Keratinocyte (primary cell): ENCODE results near the gene PAPPA2. TPM values are rescaled to one million over a fixed set of nuclear protein-coding genes. Genes with fewer than 3 reads are reported as not detected.

ENCODE experiments used
- DNase-seq: peaks from one replicate; pipeline ENCODE4 v3.0.0-alpha.2; 2011; ENCODE audit warnings: low read depth, missing footprints, low spot score
- FAIRE-seq: peaks from 2 replicates; lab custom pipeline; 2011; peaks lifted over from hg19 to GRCh38; lab: Jason Lieb, UNC
- H2AFZ ChIP-seq: 2 replicates; pipeline ENCODE4 v1.6.0; 2012; ENCODE audit warnings: low read length, control low read depth, inconsistent platforms; ENCODE audit not compliant: control insufficient read depth
- H3K27ac ChIP-seq: 2 replicates; pipeline ENCODE4 v1.5.1; 2011; ENCODE audit warnings: low read length; ENCODE audit not compliant: control insufficient read depth, insufficient read depth
- H3K27me3 ChIP-seq: 3 replicates; pipeline ENCODE4 v1.6.0; 2011; ENCODE audit warnings: low read length; ENCODE audit not compliant: control insufficient read depth, insufficient read depth; ENCODE audit errors: extremely low read depth
- H3K36me3 ChIP-seq, 2 experiments: 2 replicates in 1 of 2; 3 replicates in 1 of 2; pipeline ENCODE4 v1.5.1; 2011; ENCODE audit warnings: low read length in 2 of 2, mild to moderate bottlenecking in 1 of 2; ENCODE audit not compliant: control insufficient read depth in 2 of 2, insufficient read depth in 2 of 2; ENCODE audit errors: extremely low read depth in 1 of 2
- H3K4me1 ChIP-seq: 3 replicates; pipeline ENCODE4 v1.5.1; 2011; ENCODE audit warnings: low read length; ENCODE audit not compliant: control insufficient read depth, insufficient read depth; ENCODE audit errors: extremely low read depth
- H3K4me2 ChIP-seq: 3 replicates; pipeline ENCODE4 v1.6.0; 2011; ENCODE audit warnings: low read depth, low read length; ENCODE audit not compliant: control insufficient read depth, insufficient read depth; ENCODE audit errors: extremely low read depth
- H3K4me3 ChIP-seq, 3 experiments: fragments of 200-600 bp in 1 of 3; sonication (generic) in 1 of 3; 2 replicates in 2 of 3; 3 replicates in 1 of 3; pipeline ENCODE4 v1.5.1; 2011 to 2016; ENCODE audit warnings: low read length in 3 of 3, mild to moderate bottlenecking in 3 of 3, control low read depth in 2 of 3, inconsistent platforms in 1 of 3, low read depth in 1 of 3, mixed read lengths in 1 of 3, mixed run types in 1 of 3, moderate library complexity in 1 of 3; ENCODE audit not compliant: control insufficient read depth in 2 of 3, insufficient read depth in 2 of 3; ENCODE audit errors: extremely low read depth in 1 of 3
- H3K79me2 ChIP-seq: 2 replicates; pipeline ENCODE4 v1.6.0; 2012; ENCODE audit warnings: low read length; ENCODE audit not compliant: control insufficient read depth, insufficient read depth
- H3K9ac ChIP-seq: 3 replicates; pipeline ENCODE4 v1.6.0; 2011; ENCODE audit warnings: low read length; ENCODE audit not compliant: control insufficient read depth, insufficient read depth; ENCODE audit errors: extremely low read depth
- H3K9me1 ChIP-seq: 3 replicates; pipeline ENCODE4 v1.6.0; 2011; ENCODE audit warnings: low read length; ENCODE audit not compliant: control insufficient read depth, insufficient read depth; ENCODE audit errors: extremely low read depth
- H3K9me3 ChIP-seq: 2 replicates; pipeline ENCODE4 v1.5.1; 2012; ENCODE audit warnings: low read depth, low read length; ENCODE audit not compliant: control insufficient read depth
- H4K20me1 ChIP-seq: 3 replicates; pipeline ENCODE4 v1.6.0; 2011; ENCODE audit warnings: low read length; ENCODE audit not compliant: control insufficient read depth, insufficient read depth; ENCODE audit errors: extremely low read depth
- CTCF ChIP-seq, 3 experiments: IDR thresholded peaks in 1 of 3; conservative IDR thresholded peaks in 1 of 3; optimal IDR thresholded peaks in 1 of 3; 2 replicates in 2 of 3; 3 replicates in 1 of 3; pipeline versions ENCODE3 to v1.5.1; 2011; ENCODE audit warnings: low read length in 3 of 3, mild to moderate bottlenecking in 3 of 3, moderate library complexity in 2 of 3, control low read depth in 1 of 3, inconsistent platforms in 1 of 3; ENCODE audit not compliant: insufficient read depth in 2 of 3; ENCODE audit errors: extremely low read depth in 1 of 3
- EZH2 ChIP-seq: IDR thresholded peaks from one replicate; pipeline ENCODE4 v1.6.1; 2012; ENCODE audit warnings: inconsistent platforms, mild to moderate bottlenecking, low read length, moderate library complexity
- dilution Hi-C: fragments of 300-500 bp; cut with MboI; formaldehyde crosslinking; loops from one replicate; pipeline ENCODE4 v1.7.0; 2020; ENCODE audit warnings: low sequenced_read_pairs; ENCODE audit not compliant: extremely low pct_ligation_motif_present
- polyA plus RNA-seq, 5 experiments: library from polyadenylated mRNA; depleted of rRNA in 3 of 5; stranded (reverse) in 3 of 5; stranded (forward) in 1 of 5; unstranded in 1 of 5; fragments of >200 nt; gene quantifications; 1 replicate in 1 of 5; 2 replicates in 3 of 5; 3 replicates in 1 of 5; pipeline versions ENCODE4 v1.2.1 to v1.2.3, GENCODE V29; 2011 to 2012; ENCODE audit warnings: missing spikeins in 2 of 5, low read depth in 1 of 5, low replicate concordance in 1 of 5

The PAPPA2 gene
- polyA plus RNA-seq, 1 donor (not counting 4 experiments of a cell fraction or from before 2014, with no cell fraction given), result 0.07 TPM

DNA sequence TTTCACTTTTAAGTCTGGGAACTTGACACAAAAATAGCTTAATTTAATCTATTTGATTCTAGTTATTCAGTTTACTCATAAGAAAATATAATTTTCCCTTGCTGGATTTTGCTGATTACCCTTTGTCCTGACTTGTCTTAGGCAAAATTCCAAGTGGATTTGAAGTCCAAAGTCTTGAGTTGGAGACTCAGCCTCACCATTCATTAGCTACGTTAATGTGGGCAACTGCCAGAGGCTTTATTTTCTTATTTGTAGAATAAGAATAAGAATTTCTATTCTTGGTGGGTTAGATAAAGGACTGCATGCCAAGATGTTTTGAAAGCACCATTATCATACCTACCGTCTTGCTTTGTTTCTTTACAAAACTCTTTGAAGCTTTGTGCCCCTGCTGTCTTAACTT, 22.8 kb upstream of the PAPPA2 start:
- no peak overlapping the region for H3K27ac ChIP-seq
- no peaks in the 10 kb centered on the region for H3K9me3 ChIP-seq
- no peak for FAIRE-seq
- no peaks in the 10 kb centered on the region for H3K36me3 ChIP-seq
- H3K4me2 ChIP-seq, result no peak overlapping the region
- H4K20me1 ChIP-seq, result no peaks in the 10 kb centered on the region
- no peaks in the 10 kb centered on the region for H3K4me1 ChIP-seq
- H2AFZ ChIP-seq, result no peak overlapping the region
- dilution Hi-C loops, result no loop called here
- no peaks in the 10 kb centered on the region for H3K9me1 ChIP-seq
- H3K4me3 ChIP-seq, result no peak overlapping the region
- TF ChIP-seq CTCF (optimal IDR thresholded peaks at IDR 0.05 in 1 of 3, IDR thresholded peaks at IDR 0.05 in 1 of 3, conservative IDR thresholded peaks at IDR 0.05 in 1 of 3; ENCODE audit: extremely low read depth in 1 of 3, insufficient read depth in 2 of 3, low read length in 3 of 3) (no peak), EZH2 (no peak)
- no peaks in the 10 kb centered on the region for H3K79me2 ChIP-seq
- no peak overlapping the region for H3K9ac ChIP-seq
- H3K27me3 ChIP-seq, result no peaks in the 10 kb centered on the region
- DNase-seq, result no peak

DNA sequence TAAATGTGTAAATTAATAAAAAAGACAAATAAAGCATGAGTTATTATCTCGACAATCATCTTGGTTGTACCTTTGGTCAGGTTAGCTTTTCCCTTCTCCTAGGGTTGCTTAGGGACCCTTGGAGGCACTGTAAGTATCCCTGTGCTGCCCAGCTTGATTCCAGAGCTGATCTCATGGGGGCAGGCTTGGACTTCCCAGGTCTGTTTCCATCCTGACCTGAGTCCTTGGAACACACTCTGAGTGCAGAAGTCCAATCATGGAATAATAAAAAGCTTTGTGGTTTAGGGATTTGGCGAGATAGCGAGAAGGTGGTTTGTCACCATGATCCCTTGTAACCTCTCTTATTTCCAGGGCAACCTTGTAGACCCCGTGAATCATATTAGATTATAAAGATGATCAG, 18.7 kb upstream of the PAPPA2 start:
- dilution Hi-C loops, result no loop called here
- Histone ChIP-seq H3K4me1 (peaks cover 12% of the 10 kb centered on the region), H3K36me3 (no peaks in the 10 kb centered on the region), H3K9ac (no peak overlapping the region), H2AFZ (no peak overlapping the region), H3K4me3 (no peak overlapping the region), H3K27ac (no peak overlapping the region), H3K79me2 (no peaks in the 10 kb centered on the region), H3K9me1 (no peaks in the 10 kb centered on the region), H3K9me3 (no peaks in the 10 kb centered on the region), H3K4me2 (no peak overlapping the region), H4K20me1 (no peaks in the 10 kb centered on the region), H3K27me3 (no peaks in the 10 kb centered on the region)
- no peak for TF ChIP-seq EZH2
- TF ChIP-seq CTCF (optimal IDR thresholded peaks at IDR 0.05 in 1 of 3, IDR thresholded peaks at IDR 0.05 in 1 of 3, conservative IDR thresholded peaks at IDR 0.05 in 1 of 3; ENCODE audit: extremely low read depth in 1 of 3, insufficient read depth in 2 of 3, low read length in 3 of 3), result peak in 2 of 3 experiments; percentile 14 to 39
- DNase-seq, result no peak
- no peak for FAIRE-seq
